GM10266 (cell line): ENCODE results near the gene ARMC12.

Source experiments
- DNase-seq: peaks from one replicate; pipeline ENCODE4 v3.0.0; 2012; ENCODE audit errors: extremely low spot score
- CTCF ChIP-seq: IDR thresholded peaks from 2 replicates; pipeline ENCODE4 v1.5.1; 2012; ENCODE audit warnings: mild to moderate bottlenecking, low read depth; ENCODE audit not compliant: control insufficient read depth, insufficient read depth; ENCODE audit errors: missing control alignments

ARMC12 gene

DNA sequence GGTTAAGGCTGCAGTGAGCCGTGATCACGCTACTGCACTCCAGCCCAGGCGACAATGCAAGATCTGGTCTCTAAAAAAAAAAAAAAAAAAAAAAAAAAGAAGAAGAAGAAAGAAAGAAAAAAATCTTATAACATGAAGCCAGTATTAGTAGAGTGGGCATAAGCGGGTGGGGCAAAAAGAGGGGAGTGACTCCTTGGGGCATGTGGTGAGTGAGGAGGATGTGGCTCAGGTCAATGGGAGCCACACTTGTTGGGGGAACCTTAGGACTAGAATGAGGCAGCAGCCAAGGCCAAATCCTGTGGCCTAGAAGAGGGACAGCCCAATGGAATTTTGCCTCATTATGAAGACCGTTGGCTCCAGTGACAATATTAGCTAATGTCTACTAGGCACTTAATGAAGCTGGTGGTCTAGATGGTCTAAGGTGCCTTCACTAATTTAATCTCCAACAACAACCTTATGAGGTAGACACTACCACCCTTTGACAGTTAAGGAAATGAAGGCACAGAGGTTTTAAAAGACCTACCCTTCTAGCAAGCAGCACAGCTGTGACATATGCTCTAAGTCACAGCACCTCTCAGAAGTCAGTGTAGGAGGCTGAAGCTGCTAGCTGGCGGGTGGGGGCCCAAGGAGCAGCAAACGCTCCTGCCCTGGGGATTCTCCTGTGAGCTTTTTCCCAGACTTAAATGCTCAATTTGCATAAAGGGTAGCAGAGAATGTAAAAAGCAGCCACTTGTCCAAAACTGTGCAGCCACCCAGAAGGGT is 23.6 kb upstream of the ARMC12 start:
- DNase-seq: no peak
- TF ChIP-seq CTCF: no peak

DNA sequence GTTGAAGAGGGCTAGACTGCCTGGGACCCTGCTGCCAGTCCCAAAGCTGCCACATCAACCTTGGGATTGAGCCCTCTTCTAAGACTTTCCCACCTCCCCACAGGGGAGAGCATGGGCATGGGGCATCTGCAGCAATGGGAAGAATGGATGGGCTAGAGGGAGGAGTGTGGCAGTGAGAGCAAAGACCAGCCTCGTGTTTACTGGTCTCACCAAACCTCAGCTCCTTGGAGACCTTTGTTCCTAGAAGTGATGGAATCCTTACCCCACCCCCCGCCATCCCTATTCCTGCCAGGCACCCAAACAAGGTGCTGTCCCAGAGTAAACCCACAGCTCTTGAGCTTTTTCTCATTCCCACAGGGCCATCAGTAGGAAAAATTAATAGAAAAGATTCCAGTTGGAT is 20.0 kb upstream of the ARMC12 start:
- TF ChIP-seq CTCF: no peak
- no peak for DNase-seq

- no peak for TF ChIP-seq CTCF
Measured at GRCh38 chr6:35717449-35718374, 19.1 kb upstream of the ARMC12 start.

DNA sequence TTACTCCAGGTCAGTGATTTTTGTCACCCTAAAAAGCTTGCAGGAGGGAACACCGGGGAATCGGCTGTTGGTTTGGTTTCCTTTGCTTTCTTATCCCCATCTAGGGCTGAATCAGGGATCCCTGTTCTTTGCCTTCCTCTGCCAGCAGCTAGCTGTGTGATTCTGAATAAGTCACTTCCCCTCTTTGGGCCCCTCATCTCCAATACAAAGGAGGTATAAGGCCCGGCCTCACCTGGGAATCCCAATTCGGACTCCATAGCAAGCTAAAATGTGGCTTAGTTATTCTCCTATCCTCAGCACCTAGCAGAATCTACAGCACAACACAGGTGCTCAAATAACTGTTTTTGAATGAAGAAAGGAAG is 18.5 kb upstream of the ARMC12 start:
- TF ChIP-seq CTCF: no peak
- no peak for DNase-seq

More at GRCh38 chr6:35717449-35718374, 19.1 kb upstream of the ARMC12 start:
- DNase-seq: peak; percentile 8

DNA sequence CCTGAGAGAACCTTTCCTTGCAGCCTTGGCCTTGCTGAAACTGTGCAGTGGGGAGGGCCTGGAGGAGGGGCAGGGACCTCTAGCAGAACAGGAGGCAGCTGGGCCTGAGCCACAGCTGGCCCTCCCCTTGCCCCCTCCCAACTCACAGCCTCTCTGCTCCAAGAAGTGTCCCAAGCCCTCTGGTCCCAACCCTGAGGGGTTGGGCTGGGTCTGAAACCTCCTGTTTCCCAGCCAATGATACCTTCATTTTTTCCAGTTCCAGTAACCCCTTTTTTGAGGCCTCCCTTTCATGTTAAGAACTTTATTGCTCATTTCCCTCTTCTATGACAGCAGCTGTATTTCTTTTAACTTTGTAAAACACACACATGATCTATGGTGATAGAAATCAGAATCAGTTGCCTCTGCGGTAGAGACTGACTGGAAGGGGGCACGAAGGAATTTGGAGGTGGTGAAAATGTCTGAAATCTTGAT is 17.9 kb upstream of the ARMC12 start:
- TF ChIP-seq CTCF: no peak
- DNase-seq: peak; percentile 44

DNA sequence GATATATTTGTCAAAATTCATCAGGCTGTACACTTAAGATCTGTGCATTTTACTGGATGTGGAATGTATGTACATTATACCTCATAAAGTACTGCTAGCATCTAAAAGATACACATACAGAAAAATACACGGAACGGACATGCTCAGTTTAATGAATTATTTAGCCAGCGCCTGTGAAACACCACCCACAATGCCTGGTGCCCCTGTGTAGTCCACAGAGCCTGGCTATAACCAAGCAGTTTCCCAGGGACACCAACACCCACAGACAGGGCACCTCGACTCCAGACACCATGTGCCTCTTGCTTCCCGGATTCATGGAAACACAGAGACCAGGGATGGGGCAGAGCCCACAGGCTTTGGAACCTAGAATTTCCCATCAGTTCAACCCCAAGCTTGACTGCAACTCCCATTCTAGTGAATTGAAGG is 17.4 kb upstream of the ARMC12 start:
- no peak for TF ChIP-seq CTCF

More for the DNA sequence above, 17.4 kb upstream of the ARMC12 start:
- DNase-seq: peak; percentile 45
